ENCODE data around the gene C12orf76.

The C12orf76 gene

DNA sequence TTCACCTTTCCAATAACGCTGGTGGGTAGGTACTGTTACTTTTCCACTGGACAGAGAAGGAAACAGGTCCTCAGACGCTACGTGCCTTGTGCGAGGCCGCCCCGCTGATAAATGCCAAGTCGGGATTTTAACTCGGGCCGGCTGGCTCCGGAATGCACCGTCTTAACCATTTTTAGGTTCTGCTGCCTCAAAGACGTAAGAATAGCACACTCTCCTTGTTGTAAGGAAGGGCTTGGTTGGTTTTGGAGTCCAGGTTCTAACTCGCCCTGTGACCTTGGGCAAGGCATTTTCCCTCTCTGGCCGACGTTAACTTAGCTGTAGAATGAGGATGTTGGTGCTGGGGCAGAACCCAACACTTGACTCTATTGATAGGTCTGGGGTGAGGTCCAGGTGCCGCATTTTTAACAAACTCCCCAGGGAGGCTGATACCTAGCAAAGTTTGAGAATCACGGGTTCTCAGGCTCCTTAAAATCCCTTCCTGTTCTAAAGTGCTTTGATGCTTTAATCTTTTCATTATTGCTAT is 48.3 kb downstream of the C12orf76 start:
- Mint-ChIP-seq H3K4me1 (ENCODE audit: low read depth) (peaks cover 42% of the 10 kb centered on the region), H3K4me3 (peak overlapping the region; percentile 98), H3K27me3 (ENCODE audit: low read depth) (no peaks in the 10 kb centered on the region), H3K27ac (peak overlapping the region; percentile 91), H3K36me3 (ENCODE audit: low read depth) (peaks cover 11% of the 10 kb centered on the region), H3K9me3 (no peaks in the 10 kb centered on the region)

DNA sequence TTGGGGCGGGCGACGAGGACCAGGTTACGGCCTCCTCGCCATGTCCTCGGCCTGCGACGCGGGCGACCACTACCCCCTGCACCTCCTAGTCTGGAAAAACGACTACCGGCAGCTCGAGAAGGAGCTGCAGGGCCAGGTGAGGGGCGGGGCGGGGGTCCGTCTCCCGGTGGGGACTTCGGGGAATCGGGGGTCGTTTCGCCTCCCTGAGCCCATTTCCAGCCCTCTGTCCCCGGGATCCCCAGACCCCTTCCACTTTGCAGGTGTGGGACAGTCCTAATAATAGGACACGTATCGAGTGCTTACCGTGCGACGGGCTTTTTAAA is 48.7 kb downstream of the C12orf76 start:
- Mint-ChIP-seq H3K36me3 (ENCODE audit: low read depth) (peaks cover 13% of the 10 kb centered on the region), H3K4me1 (ENCODE audit: low read depth) (peaks cover 43% of the 10 kb centered on the region), H3K27ac (peak overlapping the region; percentile 91), H3K27me3 (ENCODE audit: low read depth) (no peaks in the 10 kb centered on the region), H3K9me3 (no peaks in the 10 kb centered on the region), H3K4me3 (peak overlapping the region; percentile 98)

DNA sequence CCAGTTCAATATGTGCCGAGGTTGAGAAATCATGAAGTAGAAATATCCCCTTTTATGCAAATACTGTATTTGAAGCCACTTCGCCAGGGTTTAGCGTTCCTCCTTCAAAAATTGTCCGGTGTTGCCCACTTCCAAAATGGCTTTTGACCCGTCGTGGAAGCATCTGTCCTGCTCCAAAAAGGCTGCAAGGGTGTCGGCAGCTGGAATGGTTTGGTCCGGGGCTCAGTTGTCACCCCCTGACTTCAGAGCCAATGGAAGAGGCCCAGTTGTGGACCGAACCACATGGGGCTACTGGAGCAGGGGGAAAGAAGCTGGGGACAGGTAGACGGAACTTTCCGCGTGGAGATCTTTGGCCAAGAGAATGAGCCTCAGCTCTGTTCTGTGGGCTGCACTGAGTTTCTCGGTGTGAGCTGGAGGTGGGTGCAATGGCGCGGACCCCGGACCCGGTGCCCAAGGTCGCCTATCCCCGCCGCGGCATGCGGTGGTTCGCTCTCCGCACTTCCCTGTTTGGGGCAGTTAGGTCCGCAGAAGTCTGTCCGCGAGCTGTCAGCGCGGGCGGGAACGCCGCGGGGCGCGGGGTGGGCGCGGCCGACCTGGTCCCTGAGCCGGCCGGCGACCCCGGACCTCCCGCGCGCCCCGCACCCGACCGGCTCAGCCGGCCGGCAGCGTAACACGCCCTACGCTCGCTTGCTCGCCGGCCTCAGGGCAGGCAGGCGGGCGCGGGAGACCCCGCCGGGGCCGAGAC is 49.2 kb downstream of the C12orf76 start, which contains the start of gene ANKRD13A:
Gene ANKRD13A (plus strand): TSS at position 527 of the 745 bp plus-strand sequence. CDS start 259 bp downstream, outside the sequence.
- H3K36me3 Mint-ChIP-seq (ENCODE audit: low read depth) = peaks cover 17% of the 10 kb centered on the region
- peak within 1 kb of the TSS; percentile 96 for H3K27ac Mint-ChIP-seq
- H3K9me3 Mint-ChIP-seq = no peaks in the 10 kb centered on the region
- H3K27me3 Mint-ChIP-seq (ENCODE audit: low read depth) = no peaks in the 10 kb centered on the region
- peak within 1 kb of the TSS; percentile 98 for H3K4me3 Mint-ChIP-seq
- H3K4me1 Mint-ChIP-seq (ENCODE audit: low read depth) = peaks cover 44% of the 10 kb centered on the region

DNA sequence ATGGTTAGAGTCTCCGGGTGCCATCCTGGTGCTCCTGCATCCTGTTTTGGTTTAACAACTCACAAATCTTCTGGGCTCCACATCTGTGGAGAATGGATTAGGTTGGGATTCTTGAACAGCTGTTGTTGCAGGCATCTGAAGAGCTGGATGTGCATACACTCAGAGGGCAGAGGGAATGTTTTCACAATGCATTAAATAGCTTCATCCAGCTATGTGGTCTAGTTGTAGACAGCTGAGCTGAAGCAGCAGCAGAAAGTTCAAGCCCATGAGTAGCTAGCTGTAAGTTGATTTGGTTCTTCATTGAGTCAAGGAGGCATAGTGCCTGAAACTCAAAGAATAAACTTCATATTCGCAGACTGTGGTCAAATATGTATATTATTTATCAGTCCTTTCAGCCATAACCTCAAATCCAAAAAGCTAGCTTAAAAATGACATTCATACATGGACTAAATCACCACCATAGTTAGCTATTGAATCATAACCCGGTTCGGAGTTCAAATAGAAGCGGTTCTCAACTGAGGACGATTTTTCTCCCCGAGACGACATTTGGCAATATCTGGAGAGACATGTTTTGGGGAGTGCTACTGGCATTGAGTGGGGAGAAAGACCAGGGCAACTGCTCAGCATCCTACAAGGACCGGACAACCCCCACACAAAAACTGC is 50.0 kb downstream of the C12orf76 start:
- no peaks in the 10 kb centered on the region for H3K27me3 Mint-ChIP-seq (ENCODE audit: low read depth)
- H3K36me3 Mint-ChIP-seq (ENCODE audit: low read depth) = peaks cover 15% of the 10 kb centered on the region
- peak overlapping the region; percentile 89 for H3K4me3 Mint-ChIP-seq
- no peaks in the 10 kb centered on the region for H3K9me3 Mint-ChIP-seq
- H3K27ac Mint-ChIP-seq = peak overlapping the region; percentile 96
- H3K4me1 Mint-ChIP-seq (ENCODE audit: low read depth) = peaks cover 47% of the 10 kb centered on the region

DNA sequence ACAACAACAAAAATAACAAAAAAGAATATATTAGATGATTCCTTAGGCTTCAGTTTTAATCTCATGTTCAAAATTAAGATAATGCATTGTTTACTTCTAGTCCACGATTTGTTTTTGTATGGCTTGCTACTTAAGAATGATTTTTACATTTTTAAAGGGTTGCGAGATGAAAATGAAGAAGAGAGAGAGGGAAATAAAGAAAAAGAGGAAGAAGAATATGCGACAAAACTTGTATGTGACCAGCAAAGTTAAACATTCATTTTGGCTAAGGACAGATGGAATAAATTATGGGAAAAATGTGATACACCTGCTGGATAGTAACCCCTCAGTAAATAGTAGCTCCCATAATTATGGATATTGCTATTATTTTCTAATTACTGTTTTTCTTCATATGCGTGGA is 50.9 kb downstream of the C12orf76 start:
- H3K9me3 Mint-ChIP-seq = no peaks in the 10 kb centered on the region
- H3K4me3 Mint-ChIP-seq = peak overlapping the region; percentile 89
- no peak overlapping the region for H3K27ac Mint-ChIP-seq
- H3K27me3 Mint-ChIP-seq (ENCODE audit: low read depth) = no peaks in the 10 kb centered on the region
- H3K4me1 Mint-ChIP-seq (ENCODE audit: low read depth) = peaks cover 50% of the 10 kb centered on the region
- peaks cover 11% of the 10 kb centered on the region for H3K36me3 Mint-ChIP-seq (ENCODE audit: low read depth)

DNA sequence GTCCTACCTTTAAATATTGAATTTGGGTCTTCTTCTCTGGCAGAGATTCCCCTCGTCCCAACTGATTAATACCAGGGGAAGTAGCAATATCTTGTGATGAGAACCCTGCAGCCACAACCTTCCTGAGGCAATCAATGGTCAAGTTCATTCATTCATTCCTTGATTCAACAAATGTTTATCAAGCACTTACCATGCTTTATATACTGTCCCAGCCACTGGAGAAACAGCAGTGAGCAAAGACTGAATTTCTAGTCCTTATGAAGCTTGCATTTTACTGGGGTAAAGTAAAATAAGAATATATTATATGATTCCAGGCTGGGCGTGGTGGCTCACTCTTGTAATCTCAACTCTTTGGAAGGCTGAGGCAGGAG is 51.9 kb downstream of the C12orf76 start:
- peak overlapping the region; percentile 84 for H3K27ac Mint-ChIP-seq
- H3K9me3 Mint-ChIP-seq = no peaks in the 10 kb centered on the region
- H3K36me3 Mint-ChIP-seq (ENCODE audit: low read depth) = peaks cover 10% of the 10 kb centered on the region
- H3K4me3 Mint-ChIP-seq = peak overlapping the region; percentile 80
- peaks cover 51% of the 10 kb centered on the region for H3K4me1 Mint-ChIP-seq (ENCODE audit: low read depth)
- H3K27me3 Mint-ChIP-seq (ENCODE audit: low read depth) = no peaks in the 10 kb centered on the region

DNA sequence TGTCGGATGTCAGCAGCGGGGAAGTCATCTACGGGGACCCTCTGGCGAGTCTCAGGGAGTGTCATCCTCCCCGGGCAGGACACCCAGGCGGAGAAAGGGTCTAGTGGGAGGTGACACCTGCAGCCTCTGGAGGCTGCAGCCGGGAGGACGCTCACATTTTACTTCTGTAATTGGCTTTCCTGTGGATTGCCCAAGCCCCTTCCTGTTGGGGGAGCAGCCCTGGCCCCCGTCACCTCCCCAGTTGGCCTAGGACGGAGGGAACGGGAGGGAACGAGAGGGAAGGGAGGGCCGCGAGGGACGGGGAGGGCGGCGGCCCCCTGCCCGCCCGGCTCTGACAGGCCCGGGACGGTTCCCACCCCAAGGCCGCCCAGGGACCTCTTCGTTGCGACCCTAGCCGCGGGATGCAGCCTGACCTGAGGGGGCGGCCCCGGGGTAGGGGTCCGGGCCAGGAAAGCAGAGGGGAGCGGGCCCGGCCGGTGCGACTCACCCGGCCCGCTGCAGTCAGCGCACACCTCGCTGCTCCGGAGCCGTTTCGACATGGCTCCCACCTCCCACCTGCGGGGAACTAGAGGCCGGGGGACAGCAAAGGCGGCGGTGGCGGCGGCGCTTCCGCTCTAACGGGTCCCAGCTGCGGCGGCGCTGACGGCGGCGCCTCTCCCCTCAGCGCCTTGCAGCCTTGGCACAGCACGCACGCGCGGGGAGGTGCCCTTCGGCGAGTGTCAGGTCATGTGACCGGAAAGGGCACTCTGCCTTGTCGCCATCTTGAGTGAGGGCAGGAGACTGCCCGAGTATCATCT is 52.4 kb downstream of the C12orf76 start, which contains the start of gene GIT2:
Gene GIT2 (minus strand): TSS at position 683 of the 797 bp plus-strand sequence. CDS start 144 bp downstream, at position 539.
- peaks cover 52% of the 10 kb centered on the region for H3K4me1 Mint-ChIP-seq (ENCODE audit: low read depth)
- no peaks in the 10 kb centered on the region for H3K27me3 Mint-ChIP-seq (ENCODE audit: low read depth)
- H3K36me3 Mint-ChIP-seq (ENCODE audit: low read depth) = peaks cover 12% of the 10 kb centered on the region
- peak within 1 kb of the TSS; percentile 92 for H3K4me3 Mint-ChIP-seq
- no peaks in the 10 kb centered on the region for H3K9me3 Mint-ChIP-seq
- peak within 1 kb of the TSS; percentile 93 for H3K27ac Mint-ChIP-seq

DNA sequence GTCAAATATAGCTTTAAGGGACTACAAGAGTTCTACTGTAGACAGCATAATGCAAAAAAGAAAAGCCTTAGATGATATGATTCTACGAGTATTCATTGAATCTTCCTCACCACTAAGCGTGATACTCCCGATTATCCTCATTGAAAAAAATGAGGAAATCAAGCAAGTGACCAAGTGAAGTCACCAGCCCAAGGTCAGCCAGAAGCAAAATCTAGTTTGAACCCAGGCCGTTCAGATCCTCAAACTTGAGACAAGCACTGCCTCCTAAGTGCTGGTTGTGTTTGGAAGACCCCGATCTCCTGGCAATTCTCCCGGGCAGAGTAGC is 53.0 kb downstream of the C12orf76 start:
- no peaks in the 10 kb centered on the region for H3K9me3 Mint-ChIP-seq
- H3K27me3 Mint-ChIP-seq (ENCODE audit: low read depth) = no peaks in the 10 kb centered on the region
- H3K4me1 Mint-ChIP-seq (ENCODE audit: low read depth) = peaks cover 55% of the 10 kb centered on the region
- peak overlapping the region; percentile 92 for H3K4me3 Mint-ChIP-seq
- H3K36me3 Mint-ChIP-seq (ENCODE audit: low read depth) = peaks cover 15% of the 10 kb centered on the region
- H3K27ac Mint-ChIP-seq = peak overlapping the region; percentile 93

DNA sequence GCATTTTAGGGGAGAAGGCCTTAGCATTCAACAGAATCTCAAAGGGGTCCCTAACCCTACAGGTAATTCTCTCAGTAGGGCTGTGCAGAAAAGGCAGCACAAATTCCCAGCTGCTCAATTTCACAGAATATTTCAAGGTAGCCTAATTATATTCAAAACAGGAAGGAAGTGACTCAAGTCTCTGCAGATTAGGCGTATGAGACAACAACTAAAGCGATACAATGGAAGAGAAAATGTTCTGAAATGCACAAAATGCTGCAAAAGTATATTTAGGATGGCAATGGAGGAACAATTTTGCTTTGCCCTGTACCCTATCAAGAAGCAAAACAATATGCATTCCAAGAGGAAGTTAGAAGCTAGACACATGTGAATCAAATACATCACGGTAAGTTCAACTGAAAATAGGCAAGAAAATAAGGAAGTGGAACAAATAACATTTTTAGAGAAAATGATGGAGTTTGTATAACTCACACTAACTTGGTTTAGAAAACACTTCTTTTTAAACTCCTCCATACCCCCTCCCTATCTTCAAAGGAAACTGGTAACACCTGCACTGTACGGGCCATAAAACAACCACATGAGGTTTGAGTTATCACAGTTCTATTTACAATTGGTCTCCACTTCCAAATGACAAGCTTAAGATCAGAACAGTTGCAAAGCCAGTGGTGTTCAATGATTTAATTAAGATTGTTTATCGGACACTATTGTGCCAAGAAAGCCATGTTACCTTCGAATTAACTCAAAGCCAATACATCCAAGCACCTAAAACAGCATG is 53.7 kb downstream of the C12orf76 start:
- peaks cover 57% of the 10 kb centered on the region for H3K4me1 Mint-ChIP-seq (ENCODE audit: low read depth)
- peak overlapping the region; percentile 92 for H3K4me3 Mint-ChIP-seq
- H3K27me3 Mint-ChIP-seq (ENCODE audit: low read depth) = no peaks in the 10 kb centered on the region
- H3K27ac Mint-ChIP-seq = peak overlapping the region; percentile 93
- no peaks in the 10 kb centered on the region for H3K9me3 Mint-ChIP-seq
- peaks cover 18% of the 10 kb centered on the region for H3K36me3 Mint-ChIP-seq (ENCODE audit: low read depth)

DNA sequence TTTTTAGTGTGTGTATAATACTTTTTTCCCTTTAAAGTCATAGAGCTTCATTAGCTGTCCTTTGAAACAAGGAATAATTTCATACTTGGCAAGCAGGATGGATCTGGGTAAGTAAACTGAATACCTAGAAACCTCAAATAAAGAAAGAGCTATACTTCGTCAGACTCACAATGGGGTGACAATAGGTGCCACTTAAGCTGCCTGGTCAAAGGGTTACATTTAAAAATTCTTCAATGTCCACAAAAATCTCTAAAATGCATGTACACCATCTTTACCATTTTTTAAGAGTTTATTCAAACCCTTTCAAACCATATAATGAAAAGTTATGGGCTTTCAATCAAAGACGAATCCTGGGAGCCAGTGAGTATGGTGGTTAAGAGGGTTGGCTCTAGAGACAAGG is 55.2 kb downstream of the C12orf76 start:
- Mint-ChIP-seq H3K4me1 (ENCODE audit: low read depth) (peaks cover 55% of the 10 kb centered on the region), H3K9me3 (no peaks in the 10 kb centered on the region), H3K27ac (peak overlapping the region; percentile 49), H3K4me3 (peak overlapping the region; percentile 57), H3K27me3 (ENCODE audit: low read depth) (no peaks in the 10 kb centered on the region), H3K36me3 (ENCODE audit: low read depth) (peaks cover 25% of the 10 kb centered on the region)

DNA sequence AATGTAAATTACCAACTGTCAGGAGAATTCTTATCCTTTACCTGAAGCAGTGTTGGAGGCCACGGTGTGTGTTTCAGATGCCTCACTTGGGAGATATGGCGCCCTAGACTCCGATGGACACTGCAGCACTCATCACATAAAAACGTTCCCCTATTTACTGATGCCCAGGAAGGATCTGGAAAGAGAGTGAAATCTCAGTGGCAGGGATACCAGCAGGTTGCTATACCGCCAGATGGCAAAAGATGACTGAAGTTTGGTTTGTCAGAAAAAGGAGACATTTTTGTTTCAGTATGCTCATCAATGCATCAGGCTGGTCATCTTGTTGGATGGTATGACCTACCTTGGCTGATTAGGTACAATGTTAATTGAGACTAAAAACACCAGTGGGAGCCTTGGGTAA is 56.7 kb downstream of the C12orf76 start:
- H3K27ac Mint-ChIP-seq = no peak overlapping the region
- no peaks in the 10 kb centered on the region for H3K27me3 Mint-ChIP-seq (ENCODE audit: low read depth)
- peaks cover 32% of the 10 kb centered on the region for H3K36me3 Mint-ChIP-seq (ENCODE audit: low read depth)
- H3K4me3 Mint-ChIP-seq = no peak overlapping the region
- no peaks in the 10 kb centered on the region for H3K9me3 Mint-ChIP-seq
- peaks cover 54% of the 10 kb centered on the region for H3K4me1 Mint-ChIP-seq (ENCODE audit: low read depth)

Data from T-helper 1 cell treated with Interleukin-12 subunit alpha and Interleukin-12 subunit beta and Interleukin-4 antibody, amounts not matched to agents 30 μg/mL and 1 μg/mL, for 36 hours (primary cell).